Neural progenitor cell (in vitro differentiated cells): Measurements from ENCODE around the gene P2RY13.

Experiments used
- EZH2 ChIP-seq: fragments of 200-600 bp; sonication (generic); IDR thresholded peaks from 2 replicates; pipeline ENCODE4 v1.6.1; 2017; ENCODE audit warnings: antibody characterized with exemption, mild to moderate bottlenecking, moderate library complexity
- EZH2phosphoT487 ChIP-seq: fragments of 200-600 bp; sonication (generic); IDR thresholded peaks from 2 replicates; pipeline ENCODE4 v1.6.1; 2017; ENCODE audit warnings: antibody characterized with exemption
- TF ChIP-seq, protein P1 (sequence below): fragments of 200-600 bp; sonication (generic); IDR thresholded peaks from 2 replicates; pipeline ENCODE4 v1.5.1; 2017; ENCODE audit warnings: antibody characterized with exemption, mild to moderate bottlenecking

DNA sequence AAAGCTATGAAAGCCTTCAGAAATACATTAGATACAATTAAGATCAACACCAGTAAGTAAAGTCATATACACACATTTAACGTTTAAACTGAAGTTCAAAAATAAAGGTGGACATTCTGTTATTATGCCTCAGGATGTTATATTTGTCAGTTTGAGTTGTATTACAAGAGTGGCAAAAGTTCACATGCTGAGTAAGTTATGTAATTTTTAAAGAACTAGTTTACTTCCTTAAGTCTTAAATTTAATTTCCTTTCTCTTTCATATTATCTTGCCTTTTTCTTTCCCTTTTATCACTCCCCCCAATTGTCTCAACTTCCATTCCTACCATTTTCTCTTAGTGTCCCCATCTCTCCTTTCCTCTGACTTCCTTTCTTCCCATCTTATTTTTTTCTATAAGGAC is 7.8 kb downstream of the P2RY13 start:
- TF ChIP-seq, protein P1, sequence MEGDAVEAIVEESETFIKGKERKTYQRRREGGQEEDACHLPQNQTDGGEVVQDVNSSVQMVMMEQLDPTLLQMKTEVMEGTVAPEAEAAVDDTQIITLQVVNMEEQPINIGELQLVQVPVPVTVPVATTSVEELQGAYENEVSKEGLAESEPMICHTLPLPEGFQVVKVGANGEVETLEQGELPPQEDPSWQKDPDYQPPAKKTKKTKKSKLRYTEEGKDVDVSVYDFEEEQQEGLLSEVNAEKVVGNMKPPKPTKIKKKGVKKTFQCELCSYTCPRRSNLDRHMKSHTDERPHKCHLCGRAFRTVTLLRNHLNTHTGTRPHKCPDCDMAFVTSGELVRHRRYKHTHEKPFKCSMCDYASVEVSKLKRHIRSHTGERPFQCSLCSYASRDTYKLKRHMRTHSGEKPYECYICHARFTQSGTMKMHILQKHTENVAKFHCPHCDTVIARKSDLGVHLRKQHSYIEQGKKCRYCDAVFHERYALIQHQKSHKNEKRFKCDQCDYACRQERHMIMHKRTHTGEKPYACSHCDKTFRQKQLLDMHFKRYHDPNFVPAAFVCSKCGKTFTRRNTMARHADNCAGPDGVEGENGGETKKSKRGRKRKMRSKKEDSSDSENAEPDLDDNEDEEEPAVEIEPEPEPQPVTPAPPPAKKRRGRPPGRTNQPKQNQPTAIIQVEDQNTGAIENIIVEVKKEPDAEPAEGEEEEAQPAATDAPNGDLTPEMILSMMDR = no peak
- TF ChIP-seq EZH2 (no peak), EZH2phosphoT487 (no peak)
